GM12874 (cell line): ENCODE measurements around the gene THRSP.

Experiments
- TF ChIP-seq, protein P1 (sequence below): IDR thresholded peaks from 2 replicates; pipeline ENCODE4 v1.5.1; 2011; ENCODE audit warnings: low read depth, mild to moderate bottlenecking, control low read depth, low read length, moderate library complexity; ENCODE audit not compliant: insufficient read depth

THRSP gene

DNA sequence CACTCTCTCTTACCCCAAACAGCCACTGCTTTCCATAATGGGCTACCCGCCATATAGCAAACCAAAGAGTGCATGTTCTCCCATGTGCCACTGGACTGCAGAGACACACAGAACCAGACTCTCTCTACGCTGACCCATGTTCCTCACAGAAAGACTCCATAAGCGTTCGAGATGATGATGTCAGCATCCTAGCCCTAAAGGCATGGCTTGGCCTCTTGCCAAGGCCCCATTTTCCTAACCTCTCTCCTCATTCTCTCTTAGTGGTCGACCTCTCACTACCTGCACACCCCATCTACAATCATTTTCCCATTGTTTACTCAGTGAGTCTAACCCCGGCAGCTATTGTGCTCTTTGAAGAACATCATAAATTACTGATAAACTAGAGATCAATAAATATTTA lies 11.1 kb downstream of the THRSP start:
- TF ChIP-seq, protein P1, sequence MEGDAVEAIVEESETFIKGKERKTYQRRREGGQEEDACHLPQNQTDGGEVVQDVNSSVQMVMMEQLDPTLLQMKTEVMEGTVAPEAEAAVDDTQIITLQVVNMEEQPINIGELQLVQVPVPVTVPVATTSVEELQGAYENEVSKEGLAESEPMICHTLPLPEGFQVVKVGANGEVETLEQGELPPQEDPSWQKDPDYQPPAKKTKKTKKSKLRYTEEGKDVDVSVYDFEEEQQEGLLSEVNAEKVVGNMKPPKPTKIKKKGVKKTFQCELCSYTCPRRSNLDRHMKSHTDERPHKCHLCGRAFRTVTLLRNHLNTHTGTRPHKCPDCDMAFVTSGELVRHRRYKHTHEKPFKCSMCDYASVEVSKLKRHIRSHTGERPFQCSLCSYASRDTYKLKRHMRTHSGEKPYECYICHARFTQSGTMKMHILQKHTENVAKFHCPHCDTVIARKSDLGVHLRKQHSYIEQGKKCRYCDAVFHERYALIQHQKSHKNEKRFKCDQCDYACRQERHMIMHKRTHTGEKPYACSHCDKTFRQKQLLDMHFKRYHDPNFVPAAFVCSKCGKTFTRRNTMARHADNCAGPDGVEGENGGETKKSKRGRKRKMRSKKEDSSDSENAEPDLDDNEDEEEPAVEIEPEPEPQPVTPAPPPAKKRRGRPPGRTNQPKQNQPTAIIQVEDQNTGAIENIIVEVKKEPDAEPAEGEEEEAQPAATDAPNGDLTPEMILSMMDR, result no peak

GRCh38 chr11:78076733-78077403 lies 13.2 kb downstream of the THRSP start:
- TF ChIP-seq, protein P1, result no peak

DNA sequence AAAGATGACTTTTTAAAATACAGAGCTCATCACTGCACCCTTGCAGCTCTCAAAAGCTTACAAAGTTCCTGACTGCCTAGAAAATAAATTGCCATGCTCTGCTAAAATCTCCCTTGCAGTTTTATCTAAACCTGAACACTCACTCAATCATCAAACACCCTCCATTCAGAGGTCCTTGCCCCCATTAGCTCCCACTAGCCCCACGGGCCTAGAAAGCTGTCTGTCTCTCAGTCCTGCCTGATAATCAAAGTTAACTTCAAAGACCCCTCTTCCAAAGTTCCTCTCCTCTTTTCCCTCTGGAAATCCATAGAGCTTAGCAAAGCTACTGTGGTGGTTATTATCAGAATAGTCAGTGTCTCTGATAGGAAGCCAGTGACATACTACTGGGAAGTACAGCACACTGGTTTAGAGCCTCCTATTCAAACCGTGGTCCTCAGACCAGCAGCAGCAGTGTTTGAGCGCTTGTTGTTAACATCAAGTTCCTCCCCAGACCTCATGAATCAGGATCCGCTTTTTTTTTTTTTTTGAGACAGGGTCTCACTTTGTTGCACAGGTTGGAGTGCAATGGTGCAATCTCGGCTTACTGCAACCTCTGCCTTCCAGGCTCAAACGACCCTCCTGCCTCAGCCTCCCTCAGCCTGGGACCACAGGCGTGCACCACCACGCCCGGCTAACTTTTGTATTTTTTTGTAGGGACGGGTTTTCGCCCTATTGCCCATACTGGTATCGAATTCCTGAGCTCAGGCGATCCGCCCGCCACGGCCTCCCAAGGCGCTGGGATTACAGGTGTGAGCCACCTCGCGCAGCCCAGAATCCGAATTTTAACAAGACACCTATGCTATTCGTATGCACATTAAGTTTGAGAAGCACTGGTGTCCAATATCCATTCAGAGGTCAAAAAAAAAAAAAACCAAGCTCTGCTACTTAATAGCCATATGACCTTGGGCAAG lies 14.8 kb downstream of the THRSP start:
- TF ChIP-seq, protein P1, result no peak

DNA sequence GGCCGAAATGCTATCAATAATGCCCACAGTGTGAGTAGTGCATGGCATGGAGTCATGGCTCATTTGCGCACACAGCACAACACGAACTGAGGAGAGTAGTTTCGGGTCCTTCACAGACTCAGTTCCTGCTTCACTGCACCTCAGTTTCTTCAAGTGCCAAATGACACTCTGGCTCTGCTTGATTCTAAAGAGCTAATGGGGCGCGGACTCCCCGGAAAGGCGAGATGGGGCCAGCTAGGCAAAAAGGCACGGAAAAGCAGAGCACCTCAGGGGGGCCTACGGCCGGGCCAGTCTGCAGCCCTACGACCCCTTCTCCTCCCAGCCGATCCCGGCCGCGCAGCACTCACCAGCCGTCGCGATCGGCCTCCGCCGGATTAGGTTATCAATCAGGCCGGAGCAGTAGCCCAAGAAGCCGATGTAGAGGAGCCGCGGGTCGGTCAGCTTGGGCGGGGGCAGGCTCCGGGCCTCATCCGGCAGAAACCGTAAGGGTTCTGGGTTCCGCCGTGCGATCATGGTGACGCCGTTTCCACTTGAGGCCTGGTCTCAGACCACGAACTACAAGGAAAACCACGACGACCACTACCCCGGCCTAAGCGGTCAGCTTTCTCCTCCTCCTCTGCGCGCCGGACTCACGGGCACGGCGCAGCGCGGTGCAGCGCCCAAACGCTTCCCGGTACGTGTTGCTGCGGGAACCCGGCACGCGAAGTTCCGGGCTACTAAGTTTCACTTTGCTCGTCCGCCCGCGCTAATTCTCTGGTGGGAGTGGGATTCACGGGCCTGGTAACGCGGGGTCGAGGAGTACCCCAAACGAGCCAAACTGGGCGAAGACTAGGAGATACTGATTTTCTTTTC lies 15.8 kb downstream of the THRSP start, which contains the start of gene NDUFC2:
TSS of gene NDUFC2 (minus strand) at position 631 of the 852 bp plus-strand sequence. CDS start at position 513, 118 bp downstream.
- TF ChIP-seq, protein P1, result no peak

DNA sequence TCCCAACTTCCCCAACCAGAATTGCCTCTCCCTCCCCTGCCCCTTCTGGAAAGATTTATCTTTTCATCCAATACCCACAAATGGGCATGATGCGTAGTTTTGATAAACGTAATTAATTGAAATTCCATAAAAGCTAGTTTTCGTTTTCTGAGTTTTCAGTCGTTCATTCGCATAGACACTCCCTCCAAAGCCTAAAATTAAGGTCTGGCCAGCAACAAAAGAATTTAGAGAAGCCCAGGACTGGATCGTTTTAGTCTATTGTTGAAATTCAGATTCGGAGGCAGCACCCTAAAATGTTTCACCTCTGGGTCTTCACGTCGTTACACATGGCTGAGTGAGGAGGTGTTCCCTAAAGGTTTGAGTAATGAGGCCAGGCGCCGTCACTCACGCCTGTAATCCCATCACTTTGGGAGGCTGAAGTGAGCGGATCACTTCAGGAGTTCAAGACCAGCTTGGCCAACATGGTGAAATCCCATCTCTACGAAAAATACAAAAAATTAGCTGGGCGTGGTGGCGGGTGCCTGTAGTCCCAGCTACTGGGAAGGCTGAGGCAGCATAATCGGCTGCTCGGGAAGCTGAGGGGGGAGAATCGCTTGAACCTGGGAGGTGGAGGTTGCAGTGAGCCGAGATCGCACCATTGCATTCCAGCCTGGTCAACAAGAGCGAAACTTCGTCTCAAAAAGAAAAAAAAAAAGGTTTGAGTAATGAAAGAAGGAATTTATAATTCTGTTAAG lies 16.6 kb downstream of the THRSP start:
- TF ChIP-seq, protein P1, result no peak

- TF ChIP-seq, protein P1, result no peak
Observed at GRCh38 chr11:78080818-78081495, 17.3 kb downstream of the THRSP start.
